Stimulated activated CD8-positive, alpha-beta memory T cell treated with anti-CD3 and anti-CD28 coated beads, Interleukin-15, amount 100 ng/mL, for 24 hours (primary cell): ENCODE measurements around the gene PLEKHM3.
"Not testable (repeated sequence)": the region's sequence is repeated elsewhere in the genome, so short reads cannot be mapped to it uniquely, and the experiment has no call there.

Experiments
- DNase-seq: peaks from one replicate; pipeline ENCODE4 v3.0.0-alpha.2; 2020; ENCODE audit warnings: low read depth

Gene PLEKHM3

DNA sequence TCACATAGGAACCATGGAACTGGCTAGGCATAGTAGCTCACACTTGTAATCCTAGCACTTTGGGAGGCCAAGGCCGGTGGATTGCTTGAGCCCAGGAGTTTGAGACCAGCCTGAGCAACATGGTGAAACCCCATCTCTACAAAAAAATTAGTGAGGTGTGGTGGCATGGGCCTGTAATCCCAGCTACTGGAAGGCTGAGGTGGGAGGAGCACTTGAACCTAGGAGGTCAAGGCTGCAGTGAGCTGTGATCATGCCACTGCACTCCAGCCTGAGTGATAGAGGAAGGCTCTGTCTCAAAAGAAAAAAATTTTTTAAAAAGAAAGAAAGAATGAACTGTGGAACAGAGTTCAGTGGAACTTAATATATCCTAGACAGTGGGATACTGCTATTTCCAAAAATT lies 76.1 kb downstream of the PLEKHM3 start:
- DNase-seq, result not testable (repeated sequence)

DNA sequence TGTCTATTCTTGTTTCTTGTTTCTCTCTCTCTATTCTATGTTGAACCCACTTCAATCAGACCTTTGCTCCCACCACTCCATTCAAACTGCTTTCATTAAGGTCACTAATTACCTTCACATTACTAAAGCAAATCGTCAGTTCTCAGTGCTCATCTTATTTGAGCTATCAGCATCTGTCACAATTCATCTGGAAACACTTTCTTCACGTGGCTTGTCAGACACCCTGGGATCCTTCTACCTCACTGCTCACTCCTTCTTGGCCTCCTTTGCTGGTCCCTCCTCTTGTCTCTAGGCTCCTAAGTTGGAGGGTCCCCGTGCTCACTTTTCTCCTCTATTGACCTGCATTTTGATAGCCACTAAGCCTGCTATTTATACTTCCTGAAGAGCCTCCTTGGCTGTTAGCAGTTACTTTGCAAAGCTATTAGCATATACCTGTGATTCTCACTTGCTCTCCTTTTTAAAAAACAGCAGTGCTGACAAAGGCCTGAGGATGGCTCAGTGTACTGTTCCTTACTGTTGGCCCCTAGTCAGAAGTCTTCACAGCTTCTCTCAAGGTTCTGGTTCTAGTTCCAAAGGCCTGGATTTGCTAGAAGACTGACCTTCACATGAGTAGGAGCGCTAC lies 80.2 kb downstream of the PLEKHM3 start:
- no peak for DNase-seq

DNA sequence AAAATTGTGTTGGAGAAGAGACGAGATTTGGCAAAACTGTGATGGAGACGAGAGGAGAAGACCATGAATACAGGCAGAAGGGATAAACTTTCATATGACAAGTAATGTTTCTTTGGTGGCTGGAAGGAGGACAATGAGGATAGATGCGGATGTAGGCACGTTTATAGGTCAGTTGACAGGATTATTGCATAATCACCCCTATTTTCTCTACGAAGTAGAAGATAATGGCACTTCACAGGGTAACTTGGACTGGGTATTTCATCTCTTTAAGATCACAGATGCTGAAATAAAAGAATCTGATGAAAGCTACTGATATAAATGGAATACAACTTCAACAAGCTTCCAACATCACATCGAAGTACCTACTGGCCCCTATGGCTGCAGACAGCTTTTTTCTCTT lies 81.0 kb downstream of the PLEKHM3 start:
- DNase-seq, result no peak

DNA sequence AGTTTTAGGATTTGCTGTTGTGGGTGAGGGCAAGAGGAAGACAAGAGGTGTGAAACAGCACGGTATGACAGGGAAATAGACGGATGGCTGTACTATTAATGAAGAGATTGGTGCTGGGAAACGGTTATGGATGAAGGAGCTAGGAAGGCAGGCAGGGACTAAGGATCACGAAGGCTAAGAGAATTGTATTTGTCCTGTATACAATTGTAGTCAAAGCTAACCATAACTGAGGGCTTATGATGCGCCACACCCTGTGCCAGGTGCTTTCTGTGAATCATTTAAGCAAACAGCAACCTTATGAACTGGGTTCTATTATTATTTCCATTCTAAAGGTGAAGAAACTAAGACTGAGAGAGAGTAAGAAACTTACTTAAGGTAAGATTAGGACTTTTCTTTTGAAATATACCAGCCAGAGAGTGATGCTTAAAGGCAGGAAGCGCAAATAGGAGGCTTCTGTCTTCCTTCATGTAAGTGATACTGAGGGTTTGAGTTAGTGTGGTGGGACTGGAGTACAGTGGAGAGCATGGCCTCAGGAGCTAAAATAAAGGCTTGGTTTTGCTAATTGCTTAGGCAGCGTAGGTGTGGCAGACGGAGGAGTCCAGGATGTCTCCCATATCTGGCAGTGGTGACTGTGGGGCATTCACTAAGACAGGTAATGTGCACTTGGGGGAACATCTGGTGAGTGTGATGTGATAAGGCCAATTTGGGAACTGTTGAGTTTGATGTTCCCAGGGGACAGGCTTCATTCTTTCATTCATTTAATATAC lies 85.8 kb downstream of the PLEKHM3 start:
- no peak for DNase-seq

DNA sequence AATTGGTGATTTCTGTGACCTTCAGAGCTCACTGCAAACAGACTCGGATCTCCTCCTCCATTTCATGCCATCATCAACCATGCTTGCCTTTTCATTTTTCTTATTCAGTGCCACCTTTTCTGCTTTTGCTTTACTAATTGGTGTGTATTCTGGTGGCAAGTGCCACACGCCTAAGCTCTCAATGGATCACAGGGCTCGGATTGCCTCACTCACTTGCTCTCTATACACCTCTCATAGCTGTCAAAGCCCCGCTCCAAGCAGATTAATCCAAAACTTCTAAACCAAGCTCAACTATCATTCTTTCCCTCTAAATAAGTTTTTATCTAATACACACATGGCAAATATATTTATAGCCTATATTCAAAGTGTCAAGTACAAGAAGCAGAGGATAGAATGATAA lies 86.4 kb downstream of the PLEKHM3 start:
- no peak for DNase-seq

DNA sequence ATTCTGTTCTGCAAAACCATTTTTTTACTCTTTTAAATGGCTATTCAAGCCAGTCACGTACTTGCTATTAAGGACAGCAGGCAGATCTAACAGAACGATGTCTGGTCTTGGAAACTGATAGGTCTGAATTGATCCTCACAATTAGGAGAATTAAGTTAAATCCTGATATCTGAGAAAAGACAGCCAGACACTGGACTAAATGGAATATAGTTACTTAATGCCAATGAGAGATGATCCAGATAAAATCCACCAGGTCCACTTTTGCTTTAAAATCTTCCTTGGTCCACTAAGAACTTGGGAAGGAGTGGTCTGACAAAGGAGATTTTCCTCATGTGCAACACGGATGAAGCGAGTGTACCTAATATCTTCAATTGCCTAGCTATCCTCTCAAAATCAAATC lies 86.9 kb downstream of the PLEKHM3 start:
- DNase-seq, result no peak

DNA sequence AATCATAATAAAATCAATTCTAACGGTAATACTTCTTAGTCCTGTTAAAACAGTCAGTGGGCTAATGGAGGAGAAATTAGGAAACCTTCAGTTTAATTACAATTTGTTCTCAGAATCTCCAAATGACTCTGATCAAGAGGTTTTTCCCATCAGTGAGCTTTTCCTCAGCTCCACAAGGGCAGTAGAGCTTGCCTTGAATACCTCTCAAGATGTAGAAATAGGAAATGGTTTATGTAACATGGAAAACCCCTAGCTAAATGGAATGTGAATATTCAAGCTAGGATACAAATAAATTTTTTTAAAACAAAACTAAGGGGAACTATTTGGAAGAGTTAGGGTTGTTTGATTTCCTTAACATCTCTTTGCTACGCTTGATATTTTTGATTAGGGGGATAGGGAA lies 87.5 kb downstream of the PLEKHM3 start:
- no peak for DNase-seq

DNA sequence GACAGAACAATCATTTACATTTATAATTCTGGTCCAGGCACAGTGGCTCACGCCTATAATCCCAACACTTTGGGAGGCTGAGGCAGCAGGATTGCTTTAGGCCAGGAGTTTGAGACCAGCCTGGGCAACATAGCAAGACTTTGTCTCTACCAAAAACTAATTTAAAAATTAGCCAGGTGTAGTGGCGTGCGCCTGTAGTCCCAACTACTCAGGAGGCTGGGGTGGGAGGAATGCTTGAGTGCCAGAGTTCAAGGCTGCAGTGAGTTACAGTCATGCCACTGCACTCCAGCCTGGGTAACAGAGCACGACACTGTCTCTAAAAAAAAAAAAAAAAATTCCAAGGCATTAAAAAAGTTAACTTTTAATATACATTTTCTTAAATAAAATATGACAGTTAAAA lies 88.1 kb downstream of the PLEKHM3 start:
- DNase-seq, result no peak

DNA sequence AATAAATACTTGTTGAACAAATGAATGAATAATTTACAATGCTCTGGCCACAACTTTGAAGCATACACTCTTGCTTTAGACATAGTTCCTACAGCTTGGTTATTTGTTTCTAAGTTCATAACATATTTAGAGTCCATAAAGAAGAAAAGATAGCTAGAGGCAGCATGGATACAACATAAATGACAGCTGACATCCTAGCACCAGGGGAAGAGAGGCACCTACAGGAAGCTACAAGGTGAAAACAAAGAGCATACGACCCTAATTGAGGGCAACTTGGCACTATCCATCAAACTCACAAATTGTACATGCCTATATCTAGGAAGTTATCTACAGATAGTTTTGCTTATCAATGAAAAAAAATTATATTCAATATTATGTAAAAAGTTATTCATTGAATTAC lies 88.9 kb downstream of the PLEKHM3 start:
- no peak for DNase-seq

DNA sequence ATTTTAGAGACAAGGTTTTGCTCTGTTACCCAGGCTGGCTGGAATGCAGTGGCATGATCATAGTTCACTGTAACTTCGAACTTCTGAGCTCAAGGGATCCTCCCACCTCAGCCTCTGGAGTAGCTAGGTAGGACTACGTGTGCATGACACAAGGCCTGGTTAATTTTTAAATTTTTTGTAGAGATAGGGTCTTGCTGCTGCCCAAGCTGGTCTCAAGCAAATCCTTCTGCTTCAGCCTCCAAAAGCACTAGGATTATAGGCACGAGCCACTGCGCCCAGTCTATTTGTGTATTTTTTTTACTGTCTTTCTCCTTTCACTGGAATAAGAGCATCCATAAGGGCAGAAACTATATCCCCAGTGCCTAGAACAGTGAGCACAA lies 89.3 kb downstream of the PLEKHM3 start:
- DNase-seq, result no peak

DNA sequence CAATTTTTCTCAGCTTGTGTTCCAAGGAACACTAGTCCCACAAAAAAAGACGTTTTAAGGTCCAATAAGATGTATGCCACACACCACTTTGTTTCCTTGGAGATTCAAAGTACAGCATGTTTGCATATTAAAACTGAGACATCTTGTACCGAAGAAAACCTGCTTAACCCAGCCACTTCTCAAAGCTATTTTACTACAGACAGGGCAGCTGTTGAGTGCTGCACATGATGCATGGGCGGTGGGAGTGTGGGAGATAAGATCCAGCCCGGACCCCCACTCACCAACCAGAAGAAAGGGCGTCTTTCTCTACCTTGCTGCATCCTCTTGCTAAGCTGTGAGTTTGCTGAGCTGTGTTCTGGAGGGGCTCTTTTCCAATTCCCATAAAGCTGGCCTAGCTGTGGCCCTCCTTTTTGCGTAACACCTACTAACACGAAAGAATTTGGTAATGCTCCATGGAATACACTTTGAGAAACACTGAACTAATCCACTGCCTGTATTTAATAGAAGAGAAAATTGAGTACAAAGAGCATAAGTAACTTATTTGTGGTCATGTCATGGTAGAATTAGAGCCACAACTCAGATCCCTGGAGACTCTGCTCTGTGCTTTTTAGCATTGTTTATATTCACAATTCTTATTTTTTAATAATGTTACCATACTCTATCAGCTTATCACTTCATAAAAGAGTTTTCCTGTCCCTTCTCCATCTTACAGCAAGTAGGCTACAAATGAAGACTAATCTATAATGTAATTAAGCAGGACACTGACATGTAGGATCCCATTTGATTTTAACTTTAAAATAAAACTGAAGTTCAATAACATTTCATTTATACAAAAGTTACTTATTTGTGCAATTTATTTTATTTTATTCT lies 90.0 kb downstream of the PLEKHM3 start:
- no peak for DNase-seq

DNA sequence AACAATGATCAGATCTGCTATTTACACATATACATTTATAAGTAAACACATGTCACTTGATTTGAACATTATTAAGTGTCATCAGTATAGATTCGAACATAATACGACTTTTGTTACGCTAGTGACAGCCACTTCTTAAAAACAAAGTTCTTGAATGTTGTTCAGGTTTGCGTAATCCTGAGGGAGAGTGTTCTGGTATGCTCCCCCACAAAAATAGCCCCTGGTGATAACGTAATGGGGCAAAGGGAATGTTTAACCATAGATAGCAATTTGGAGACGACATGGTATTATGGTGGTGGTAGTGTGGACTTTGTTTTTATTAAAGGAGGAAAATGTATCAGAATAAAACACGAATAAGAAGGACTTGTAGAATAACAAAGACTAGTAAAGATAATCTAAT lies 90.6 kb downstream of the PLEKHM3 start:
- DNase-seq, result no peak

DNA sequence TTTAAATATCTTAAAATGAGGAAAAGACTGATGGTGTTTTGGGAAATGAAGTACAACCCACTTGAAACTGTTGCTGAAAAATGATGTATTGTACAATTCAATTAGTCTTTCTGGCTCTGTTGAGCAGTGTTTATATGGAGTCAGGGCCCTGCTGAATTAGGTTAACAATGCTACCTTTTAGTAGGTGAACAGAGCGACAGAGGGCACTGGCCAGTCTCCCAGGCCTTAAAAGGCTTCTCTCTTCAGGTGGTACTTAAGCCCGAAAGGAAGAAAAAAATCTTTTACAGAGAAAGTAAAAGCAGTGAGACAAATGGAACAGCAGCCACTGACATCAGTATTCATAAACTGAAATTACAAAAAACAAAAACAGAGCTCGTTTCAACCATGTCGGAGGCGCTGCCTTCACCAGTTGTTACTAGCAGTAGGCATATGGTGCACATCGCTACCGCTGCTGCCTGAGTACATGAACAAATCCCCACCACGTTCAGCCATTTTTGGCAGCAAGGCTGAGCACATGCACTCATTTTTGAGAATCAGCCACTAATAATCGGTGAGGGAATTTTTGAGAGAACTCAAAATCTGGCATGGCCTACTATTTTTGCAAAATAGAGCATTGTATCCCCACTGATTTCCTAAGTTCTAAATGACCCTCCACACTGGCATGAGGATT lies 91.8 kb downstream of the PLEKHM3 start:
- no peak for DNase-seq

DNA sequence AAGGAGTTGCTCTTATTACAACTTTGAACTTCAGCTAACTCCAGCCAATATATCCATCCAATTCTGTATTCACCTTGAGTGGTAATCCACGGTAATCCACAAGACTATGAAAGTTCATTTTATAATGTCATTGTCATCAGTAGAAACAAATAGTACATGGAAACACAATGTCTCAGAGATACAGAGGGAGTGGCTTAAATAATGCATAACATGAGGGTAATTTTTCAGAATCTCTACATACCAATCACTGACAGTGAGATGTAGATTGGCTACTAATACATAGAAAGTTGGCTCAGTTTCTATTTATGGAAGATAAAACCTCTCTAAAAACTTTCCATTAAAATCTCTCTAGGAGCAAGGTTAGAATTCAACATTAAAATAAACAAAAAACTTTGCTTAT lies 93.2 kb downstream of the PLEKHM3 start:
- DNase-seq, result no peak

DNA sequence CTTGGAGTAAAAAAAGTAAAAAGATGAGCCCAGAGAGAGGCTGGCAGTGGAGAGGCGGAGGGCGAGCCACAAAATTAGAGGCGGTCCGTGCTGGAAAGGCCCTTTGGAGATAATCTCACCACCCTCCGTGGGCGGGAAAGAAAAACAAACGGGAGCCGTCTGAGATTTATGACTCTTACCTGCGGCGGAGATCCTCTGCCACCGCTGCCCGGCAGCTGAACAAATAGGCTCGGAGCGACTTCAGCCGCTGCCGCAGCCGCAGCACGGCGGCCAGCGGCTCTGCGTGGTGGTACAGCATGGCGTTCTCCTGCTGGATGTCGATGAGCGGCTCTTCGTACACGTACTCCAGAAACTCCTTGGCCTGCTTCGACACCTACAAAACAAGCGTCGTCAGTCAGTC lies 94.6 kb downstream of the PLEKHM3 start:
- DNase-seq, result no peak

DNA sequence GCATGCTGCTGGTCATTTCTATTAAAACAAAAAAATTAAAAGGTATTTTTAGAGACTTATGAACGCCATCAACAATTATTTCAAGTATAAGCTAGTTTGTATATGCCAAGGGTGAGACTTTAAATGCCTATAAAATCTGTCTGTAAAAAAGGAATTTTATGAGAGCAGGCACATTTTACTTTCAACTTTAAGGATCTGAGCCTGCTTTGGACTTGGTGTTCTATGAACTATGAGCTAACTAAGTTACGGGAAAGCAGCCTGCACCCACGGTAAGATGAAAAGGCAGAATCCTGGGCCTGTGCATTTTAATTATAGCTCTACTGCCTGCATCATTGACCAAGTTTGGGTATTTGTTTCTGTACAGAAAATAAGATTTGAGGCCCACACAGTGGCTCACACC lies 95.4 kb downstream of the PLEKHM3 start:
- no peak for DNase-seq

DNA sequence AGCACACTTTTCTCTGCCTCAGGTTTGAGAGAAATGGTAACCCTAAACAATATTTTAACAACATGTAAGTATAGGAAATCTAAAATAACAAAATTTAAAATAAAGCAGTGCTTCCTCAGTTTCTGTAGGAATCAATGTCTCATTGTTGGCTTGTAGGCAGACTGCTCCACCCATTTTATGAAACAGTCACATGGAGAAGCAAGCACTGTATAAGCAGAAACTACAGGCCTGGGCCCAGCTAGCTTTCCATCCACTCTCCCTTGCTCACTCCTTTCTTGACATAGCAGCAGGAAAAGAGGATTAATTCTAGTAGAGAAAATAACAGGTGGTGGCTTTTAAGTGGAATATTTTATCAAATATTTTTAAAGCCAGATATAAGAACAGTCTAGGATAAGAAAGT lies 97.2 kb downstream of the PLEKHM3 start:
- DNase-seq, result no peak

DNA sequence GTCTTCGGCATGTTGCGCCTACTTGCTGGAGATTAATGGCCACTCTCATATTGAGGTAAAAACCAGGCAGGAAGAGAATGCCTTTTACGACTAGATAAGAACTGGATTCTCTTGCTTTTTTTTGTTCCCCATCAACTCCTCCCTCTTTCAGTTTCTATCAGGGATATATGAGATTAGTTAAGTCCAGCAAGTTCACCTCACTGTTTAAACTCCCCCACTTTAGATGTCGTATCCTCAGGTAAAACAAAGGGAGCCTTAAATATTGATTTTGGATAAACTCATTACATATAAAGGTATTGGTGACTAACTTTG lies 98.4 kb downstream of the PLEKHM3 start:
- DNase-seq, result no peak

DNA sequence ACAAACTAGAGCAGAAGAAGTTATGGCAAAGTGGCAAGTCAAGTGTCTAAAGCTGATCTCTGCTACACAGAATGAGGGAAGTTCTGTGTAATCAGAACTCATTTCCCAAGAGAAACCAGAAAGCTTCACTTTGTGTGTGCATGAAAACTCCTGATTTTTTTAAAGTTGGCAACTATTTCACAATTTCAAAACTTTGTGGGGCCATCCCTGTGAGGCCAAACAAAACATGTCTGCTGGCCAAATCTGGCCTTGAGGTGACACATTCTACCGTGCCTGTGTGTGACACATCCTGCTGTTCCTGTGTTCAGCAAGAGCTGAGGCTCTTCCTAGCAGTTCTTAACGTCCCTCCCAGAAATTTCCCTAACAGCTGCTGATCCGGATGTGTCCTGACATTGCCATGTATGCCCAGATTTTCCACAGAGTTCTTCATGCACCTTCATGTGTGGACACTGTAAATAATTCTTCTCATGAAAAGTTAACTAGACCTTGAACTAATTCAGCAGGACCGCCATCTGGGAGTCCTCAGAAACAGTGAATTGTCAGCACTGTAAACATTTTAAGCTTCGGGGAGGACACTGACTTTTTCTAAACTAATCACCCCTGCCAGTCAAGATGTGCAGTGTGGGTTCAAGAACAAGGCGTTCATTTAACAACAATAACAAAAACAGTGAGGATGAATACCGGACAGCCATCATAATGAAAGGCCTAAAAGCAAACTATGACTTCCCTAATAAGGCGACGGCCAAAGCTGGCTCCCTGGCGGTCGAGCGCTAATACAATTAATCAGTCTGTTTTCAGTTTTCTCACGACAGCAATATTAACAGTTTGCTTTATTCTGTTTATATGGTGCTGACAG lies 99.0 kb downstream of the PLEKHM3 start:
- DNase-seq, result no peak

DNA sequence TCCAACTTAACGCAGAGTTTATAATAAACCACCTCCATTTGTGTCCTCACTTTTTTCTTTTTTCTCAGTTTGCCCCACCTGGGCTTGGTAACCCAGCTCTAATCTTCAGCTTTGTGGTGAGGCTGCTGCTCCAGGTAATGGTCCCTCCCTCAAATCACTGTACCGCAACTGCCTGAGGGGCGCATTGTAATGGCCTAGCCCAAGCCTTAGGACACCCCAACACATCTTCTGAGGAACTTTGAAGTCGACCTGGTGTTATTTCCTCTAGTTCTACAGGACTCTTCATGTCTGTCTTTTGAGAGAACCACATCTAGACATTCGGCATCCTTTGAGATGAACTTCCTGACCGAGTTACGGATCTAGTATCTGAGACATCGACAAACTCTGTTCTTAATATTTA lies 99.7 kb downstream of the PLEKHM3 start:
- DNase-seq, result no peak

DNA sequence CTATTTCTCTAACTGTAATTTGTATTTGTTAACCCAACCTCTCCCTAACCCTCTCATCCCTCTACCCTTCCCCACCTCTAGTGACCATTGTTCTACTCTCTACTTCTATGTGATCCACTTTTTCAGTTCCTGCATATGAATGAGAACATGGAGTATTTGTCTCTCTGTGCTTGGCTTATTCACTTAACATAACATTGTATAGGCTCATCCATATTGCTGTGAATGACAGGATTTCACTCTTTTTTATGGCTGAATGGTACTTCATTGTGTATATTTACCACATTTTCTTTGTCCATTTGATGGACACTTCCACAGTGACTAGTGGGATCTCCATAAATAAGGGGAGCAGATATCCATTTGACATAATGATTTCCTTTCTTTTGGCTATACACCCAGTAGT lies 103.7 kb downstream of the PLEKHM3 start:
- DNase-seq, result no peak

DNA sequence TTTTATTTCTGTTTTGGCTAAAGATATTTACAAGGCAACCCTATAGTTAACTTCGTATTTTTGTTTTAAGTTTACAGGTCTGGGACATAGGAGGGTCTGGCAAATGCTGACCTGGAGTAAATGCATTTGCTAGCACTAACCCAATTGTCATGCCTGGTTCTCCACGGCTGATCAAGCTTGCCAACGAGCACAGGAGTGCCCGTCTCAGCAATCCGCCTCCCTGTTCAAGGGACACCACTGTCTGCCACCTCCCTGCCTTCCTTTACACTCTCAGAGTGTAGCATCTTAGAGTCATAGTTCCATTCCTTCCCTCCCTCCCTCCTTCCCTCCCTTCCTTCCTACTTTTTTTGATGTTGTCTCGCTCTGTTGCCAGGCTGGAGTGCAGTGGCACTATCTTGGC lies 104.6 kb downstream of the PLEKHM3 start:
- DNase-seq, result no peak
